Measurements from ENCODE around the gene PLPP7. TPM values are rescaled to one million over a fixed set of nuclear protein-coding genes. Genes with fewer than 3 reads are reported as not detected.
"Not testable (repeated sequence)": the region's sequence is repeated elsewhere in the genome, so short reads cannot be mapped to it uniquely, and the experiment has no call there.

PLPP7 gene
- total RNA-seq, 2 donors from 2014 or later, result 2.1 to 3.6 TPM

DNA sequence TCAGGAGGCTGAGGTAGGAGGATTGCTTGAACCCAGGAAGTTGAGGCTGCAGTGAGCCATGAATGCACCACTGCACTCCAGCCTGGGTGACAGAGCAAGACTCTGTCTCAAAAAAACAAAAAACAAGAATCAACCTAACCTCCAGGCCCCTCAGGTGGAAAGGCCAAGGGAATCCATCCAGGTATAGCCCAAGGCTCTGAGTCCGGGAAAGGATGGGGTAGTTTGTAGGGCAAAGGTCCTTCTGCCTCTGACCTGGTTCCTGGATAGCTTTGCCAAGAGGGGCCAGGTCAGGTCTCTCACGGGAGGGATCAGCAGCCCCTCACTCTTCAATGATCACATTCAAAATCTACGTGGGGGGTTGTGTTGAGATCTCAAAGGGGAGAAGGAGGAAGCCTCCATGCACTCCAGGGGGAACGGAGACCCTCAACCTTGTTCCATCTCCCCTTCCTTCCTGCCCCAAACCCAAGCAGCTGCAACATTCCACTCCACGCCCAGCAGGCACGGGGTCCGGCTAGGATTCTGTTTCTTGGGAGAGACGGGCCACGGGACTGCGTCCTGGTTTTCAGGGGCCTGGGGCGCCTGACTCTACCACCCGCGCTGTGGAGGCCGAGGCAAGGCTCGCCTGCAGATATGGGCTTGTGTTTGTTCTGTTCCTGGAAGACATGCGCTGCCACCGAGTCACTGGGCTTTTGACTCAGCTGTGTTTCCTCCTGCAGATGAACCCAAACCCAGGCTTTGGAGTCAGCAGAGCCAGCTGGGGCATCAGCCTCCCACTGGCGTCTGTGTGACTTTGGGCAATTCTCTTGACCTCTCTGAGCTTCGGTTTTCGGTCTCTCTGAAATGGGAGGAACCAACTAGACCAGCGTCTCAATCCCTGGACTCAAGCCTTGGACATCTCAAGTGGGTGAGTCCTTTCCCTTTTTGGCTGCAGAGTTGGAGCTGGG is 35.5 kb downstream of the PLPP7 start:
- H3K27me3 ChIP-seq, result no peaks in the 10 kb centered on the region
- no peak overlapping the region for H3K4me3 ChIP-seq
- ATAC-seq (no peak), DNase-seq (no peak)
- no peaks in the 10 kb centered on the region for H3K9me3 ChIP-seq
- H3K27ac ChIP-seq, result no peak overlapping the region
- WGBS, 2 donors, result 82 to 87% methylated on average over 3 to 21 of the region's 21 CpGs
- TF ChIP-seq, protein P1, sequence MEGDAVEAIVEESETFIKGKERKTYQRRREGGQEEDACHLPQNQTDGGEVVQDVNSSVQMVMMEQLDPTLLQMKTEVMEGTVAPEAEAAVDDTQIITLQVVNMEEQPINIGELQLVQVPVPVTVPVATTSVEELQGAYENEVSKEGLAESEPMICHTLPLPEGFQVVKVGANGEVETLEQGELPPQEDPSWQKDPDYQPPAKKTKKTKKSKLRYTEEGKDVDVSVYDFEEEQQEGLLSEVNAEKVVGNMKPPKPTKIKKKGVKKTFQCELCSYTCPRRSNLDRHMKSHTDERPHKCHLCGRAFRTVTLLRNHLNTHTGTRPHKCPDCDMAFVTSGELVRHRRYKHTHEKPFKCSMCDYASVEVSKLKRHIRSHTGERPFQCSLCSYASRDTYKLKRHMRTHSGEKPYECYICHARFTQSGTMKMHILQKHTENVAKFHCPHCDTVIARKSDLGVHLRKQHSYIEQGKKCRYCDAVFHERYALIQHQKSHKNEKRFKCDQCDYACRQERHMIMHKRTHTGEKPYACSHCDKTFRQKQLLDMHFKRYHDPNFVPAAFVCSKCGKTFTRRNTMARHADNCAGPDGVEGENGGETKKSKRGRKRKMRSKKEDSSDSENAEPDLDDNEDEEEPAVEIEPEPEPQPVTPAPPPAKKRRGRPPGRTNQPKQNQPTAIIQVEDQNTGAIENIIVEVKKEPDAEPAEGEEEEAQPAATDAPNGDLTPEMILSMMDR (IDR thresholded peaks at IDR 0.05), result no peak
- TF ChIP-seq POLR2A (IDR thresholded peaks at IDR 0.05), result no peak
- H3K4me1 ChIP-seq, result peaks cover 6% of the 10 kb centered on the region
- intact Hi-C loops (cut with DNase I), result no loop called here
- no peaks in the 10 kb centered on the region for H3K36me3 ChIP-seq (replicated peaks in 1 of 2; ENCODE audit: insufficient read depth in 1 of 2, low read depth in 2 of 2)

DNA sequence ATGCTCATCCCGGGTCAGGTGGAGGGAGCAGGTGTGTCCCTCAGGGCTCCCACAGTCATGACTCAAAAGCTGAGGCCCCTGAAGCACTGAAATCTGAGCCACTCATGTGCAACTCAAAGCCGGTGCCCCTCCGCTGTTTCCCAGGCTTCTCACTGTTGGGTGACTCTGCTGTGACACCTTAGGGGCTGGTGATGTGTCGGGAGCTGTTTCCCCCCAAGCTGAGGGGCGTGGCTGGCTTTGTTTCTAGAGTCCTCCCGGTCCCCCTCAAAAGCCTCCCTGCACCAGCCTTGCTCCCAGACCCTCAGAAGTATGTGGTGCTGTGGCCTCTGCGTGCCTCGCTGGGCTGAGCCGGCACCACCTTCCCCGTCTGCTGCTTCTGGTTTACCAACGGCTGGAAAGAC is 39.7 kb downstream of the PLPP7 start:
- no peak overlapping the region for H3K4me3 ChIP-seq
- no peaks in the 10 kb centered on the region for H3K9me3 ChIP-seq
- H3K4me1 ChIP-seq, result no peaks in the 10 kb centered on the region
- ATAC-seq, result no peak
- WGBS, 2 donors, result 68 to 80% methylated on average over 1 to 11 of the region's 11 CpGs
- no peak overlapping the region for H3K27ac ChIP-seq
- intact Hi-C loops (cut with DNase I), result no loop called here
- H3K27me3 ChIP-seq, result no peaks in the 10 kb centered on the region
- no peak for DNase-seq
- H3K36me3 ChIP-seq (replicated peaks in 1 of 2; ENCODE audit: insufficient read depth in 1 of 2, low read depth in 2 of 2), result no peaks in the 10 kb centered on the region
- TF ChIP-seq, protein P1 (IDR thresholded peaks at IDR 0.05), result no peak
- TF ChIP-seq POLR2A (IDR thresholded peaks at IDR 0.05), result no peak

DNA sequence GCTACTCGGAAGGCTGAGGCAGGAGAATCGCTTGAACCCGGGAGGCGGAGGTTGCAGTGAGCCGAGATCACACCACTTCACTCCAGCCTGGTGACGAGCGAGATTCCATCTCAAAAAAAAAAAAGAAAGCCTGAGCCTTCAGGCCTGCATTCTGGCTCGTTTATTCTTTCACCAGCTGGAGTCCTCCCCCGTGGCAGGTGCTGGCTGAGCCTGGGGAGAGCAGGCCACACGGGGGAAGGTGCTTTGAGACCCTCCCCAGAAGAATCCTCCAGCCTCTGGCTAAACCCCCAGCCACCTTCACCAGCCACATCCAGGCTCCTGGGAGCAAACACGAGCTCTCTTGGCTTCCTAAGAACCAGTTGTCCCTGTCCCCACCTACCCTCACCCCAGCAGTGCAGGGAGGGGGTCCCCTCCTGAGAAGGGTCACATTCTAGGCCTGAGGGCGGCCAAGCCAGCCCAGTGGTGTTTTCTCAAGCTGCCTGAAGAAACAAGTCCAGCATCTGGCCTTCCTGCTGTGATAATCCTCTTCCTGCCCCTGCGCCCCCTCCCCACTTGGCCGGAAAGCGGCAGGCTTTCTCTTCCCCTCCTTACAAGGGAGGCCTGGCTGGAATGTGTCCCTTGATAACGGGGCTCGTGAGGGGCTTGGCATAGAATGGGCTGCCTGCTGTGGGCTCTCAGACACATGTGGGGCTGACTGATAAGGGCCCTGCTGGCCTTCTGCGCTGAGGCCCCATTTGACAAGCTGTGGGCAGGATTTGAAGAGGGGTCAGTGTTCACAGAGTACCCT is 41.5 kb downstream of the PLPP7 start:
- 71 to 77% methylated on average over 9 to 18 of the region's 18 CpGs for WGBS, 2 donors
- Histone ChIP-seq H3K4me3 (no peak overlapping the region), H3K9me3 (no peaks in the 10 kb centered on the region), H3K36me3 (replicated peaks in 1 of 2; ENCODE audit: insufficient read depth in 1 of 2, low read depth in 2 of 2) (no peaks in the 10 kb centered on the region), H3K27ac (no peak overlapping the region), H3K27me3 (no peaks in the 10 kb centered on the region), H3K4me1 (no peaks in the 10 kb centered on the region)
- intact Hi-C loops (cut with DNase I), result loop anchor here (10.0 kb wide), 1 partner anchor 146 kb away; no protein-coding TSS in a partner anchor
- DNase-seq (no peak), ATAC-seq (no peak)
- TF ChIP-seq, protein P1 (IDR thresholded peaks at IDR 0.05), result no peak
- no peak for TF ChIP-seq POLR2A (IDR thresholded peaks at IDR 0.05)

DNA sequence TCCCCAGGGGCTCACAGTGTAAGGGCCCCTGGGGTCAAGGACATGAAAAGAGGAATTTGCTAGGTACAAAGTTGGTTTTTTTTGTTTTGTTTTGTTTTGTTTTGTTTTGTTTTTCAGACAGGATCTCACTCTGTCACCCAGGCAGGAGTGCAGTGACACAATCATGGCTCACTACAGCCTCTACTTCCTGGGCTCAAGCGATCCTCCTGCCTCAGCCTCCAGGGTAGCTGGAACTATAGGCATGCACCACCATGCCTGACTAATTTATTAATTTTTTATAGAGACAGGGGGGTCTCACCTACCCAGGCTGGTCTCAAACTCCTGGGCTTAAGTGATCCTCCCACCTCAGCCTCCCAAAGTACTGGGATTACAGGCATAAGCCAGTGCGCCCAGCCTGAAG is 42.5 kb downstream of the PLPP7 start:
- ATAC-seq; H3K27ac ChIP-seq; DNase-seq; H3K36me3 ChIP-seq (replicated peaks in 1 of 2; ENCODE audit: insufficient read depth in 1 of 2, low read depth in 2 of 2); H3K9me3 ChIP-seq; H3K4me3 ChIP-seq; H3K27me3 ChIP-seq; H3K4me1 ChIP-seq: not testable (repeated sequence)
- WGBS, 2 donors, result 87 to 98% methylated on average over 2 of the region's 2 CpGs
- intact Hi-C loops (cut with DNase I), result loop anchor here (10.0 kb wide), 1 partner anchor 147 kb away; no protein-coding TSS in a partner anchor
